Measurements from ENCODE around the gene ADARB1.

The ADARB1 gene

GRCh38 chr21:45102391-45102932 lies 28.1 kb downstream of the ADARB1 start:
- Mint-ChIP-seq H3K9me3 (no peaks in the 10 kb centered on the region), H3K27ac (no peak overlapping the region), H3K27me3 (ENCODE audit: low read depth, poor library complexity) (peaks cover 4% of the 10 kb centered on the region), H3K36me3 (ENCODE audit: low read depth) (no peaks in the 10 kb centered on the region), H3K4me3 (no peak overlapping the region), H3K4me1 (peaks cover 21% of the 10 kb centered on the region)
- TF ChIP-seq, protein P1, sequence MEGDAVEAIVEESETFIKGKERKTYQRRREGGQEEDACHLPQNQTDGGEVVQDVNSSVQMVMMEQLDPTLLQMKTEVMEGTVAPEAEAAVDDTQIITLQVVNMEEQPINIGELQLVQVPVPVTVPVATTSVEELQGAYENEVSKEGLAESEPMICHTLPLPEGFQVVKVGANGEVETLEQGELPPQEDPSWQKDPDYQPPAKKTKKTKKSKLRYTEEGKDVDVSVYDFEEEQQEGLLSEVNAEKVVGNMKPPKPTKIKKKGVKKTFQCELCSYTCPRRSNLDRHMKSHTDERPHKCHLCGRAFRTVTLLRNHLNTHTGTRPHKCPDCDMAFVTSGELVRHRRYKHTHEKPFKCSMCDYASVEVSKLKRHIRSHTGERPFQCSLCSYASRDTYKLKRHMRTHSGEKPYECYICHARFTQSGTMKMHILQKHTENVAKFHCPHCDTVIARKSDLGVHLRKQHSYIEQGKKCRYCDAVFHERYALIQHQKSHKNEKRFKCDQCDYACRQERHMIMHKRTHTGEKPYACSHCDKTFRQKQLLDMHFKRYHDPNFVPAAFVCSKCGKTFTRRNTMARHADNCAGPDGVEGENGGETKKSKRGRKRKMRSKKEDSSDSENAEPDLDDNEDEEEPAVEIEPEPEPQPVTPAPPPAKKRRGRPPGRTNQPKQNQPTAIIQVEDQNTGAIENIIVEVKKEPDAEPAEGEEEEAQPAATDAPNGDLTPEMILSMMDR (IDR thresholded peaks at IDR 0.05), result no peak
- DNase-seq, result no peak

GRCh38 chr21:45103971-45104520 lies 29.7 kb downstream of the ADARB1 start:
- H3K4me3 Mint-ChIP-seq, result no peak overlapping the region
- peaks cover 21% of the 10 kb centered on the region for H3K4me1 Mint-ChIP-seq
- H3K27me3 Mint-ChIP-seq (ENCODE audit: low read depth, poor library complexity), result no peaks in the 10 kb centered on the region
- no peak for DNase-seq
- TF ChIP-seq, protein P1 (IDR thresholded peaks at IDR 0.05), result no peak
- no peaks in the 10 kb centered on the region for H3K36me3 Mint-ChIP-seq (ENCODE audit: low read depth)
- no peaks in the 10 kb centered on the region for H3K9me3 Mint-ChIP-seq
- H3K27ac Mint-ChIP-seq, result peak overlapping the region; percentile 9

- Mint-ChIP-seq H3K27ac (peak overlapping the region; percentile 47), H3K4me1 (peaks cover 21% of the 10 kb centered on the region), H3K27me3 (ENCODE audit: low read depth, poor library complexity) (no peaks in the 10 kb centered on the region), H3K9me3 (no peaks in the 10 kb centered on the region), H3K4me3 (no peak overlapping the region), H3K36me3 (ENCODE audit: low read depth) (no peaks in the 10 kb centered on the region)
- no peak for DNase-seq
- TF ChIP-seq, protein P1 (IDR thresholded peaks at IDR 0.05), result no peak
These were observed 30.2 kb downstream of the ADARB1 start for GRCh38 chr21:45104560-45104959.

GRCh38 chr21:45105906-45106485 lies 31.6 kb downstream of the ADARB1 start:
- DNase-seq, result no peak
- TF ChIP-seq, protein P1 (IDR thresholded peaks at IDR 0.05), result no peak
- H3K36me3 Mint-ChIP-seq (ENCODE audit: low read depth), result no peaks in the 10 kb centered on the region
- H3K27ac Mint-ChIP-seq, result peak overlapping the region; percentile 15
- H3K9me3 Mint-ChIP-seq, result no peaks in the 10 kb centered on the region
- peaks cover 4% of the 10 kb centered on the region for H3K27me3 Mint-ChIP-seq (ENCODE audit: low read depth, poor library complexity)
- no peak overlapping the region for H3K4me3 Mint-ChIP-seq
- peaks cover 33% of the 10 kb centered on the region for H3K4me1 Mint-ChIP-seq

DNA sequence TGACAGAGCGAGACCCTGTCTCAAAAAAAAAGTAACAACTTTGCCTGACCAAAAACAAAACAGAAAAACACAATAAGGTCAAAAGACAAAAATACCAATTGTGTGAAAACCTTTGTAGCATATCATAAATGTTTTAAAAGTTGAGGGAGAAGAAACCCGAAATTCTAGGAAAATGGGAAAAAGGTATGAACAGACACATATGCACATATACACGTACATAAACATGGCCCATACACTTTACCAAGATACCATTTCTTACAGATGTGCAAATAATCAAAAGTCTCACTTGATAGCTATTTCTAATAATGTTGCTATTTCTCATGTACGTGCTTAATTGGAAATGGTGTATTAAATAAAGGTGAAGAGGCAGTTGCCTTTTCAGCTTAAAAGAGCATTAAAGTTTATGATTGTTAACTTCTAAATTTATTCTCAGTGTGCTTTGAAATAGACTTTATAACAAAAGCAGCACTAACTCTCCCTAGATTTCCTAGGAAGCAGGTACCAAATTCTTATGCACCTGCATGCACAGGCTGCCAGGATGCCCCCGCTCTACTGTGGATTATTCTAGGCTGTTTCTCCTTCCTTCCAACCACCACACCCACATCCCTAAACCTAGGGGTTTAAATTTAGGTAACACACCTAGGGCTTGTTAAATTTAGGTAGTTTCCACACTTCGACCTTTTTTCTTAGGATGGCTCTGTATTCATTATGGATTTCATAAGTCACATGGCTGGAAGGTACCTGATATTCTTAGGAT lies 33.8 kb downstream of the ADARB1 start:
- H3K27ac Mint-ChIP-seq, result no peak overlapping the region
- H3K27me3 Mint-ChIP-seq (ENCODE audit: low read depth, poor library complexity), result peaks cover 12% of the 10 kb centered on the region
- TF ChIP-seq, protein P1 (IDR thresholded peaks at IDR 0.05), result no peak
- H3K36me3 Mint-ChIP-seq (ENCODE audit: low read depth), result no peaks in the 10 kb centered on the region
- H3K4me3 Mint-ChIP-seq, result no peak overlapping the region
- no peaks in the 10 kb centered on the region for H3K9me3 Mint-ChIP-seq
- peaks cover 40% of the 10 kb centered on the region for H3K4me1 Mint-ChIP-seq
- DNase-seq, result no peak
